Panc1 (cell line): ENCODE measurements around the gene TENT5C. TPM values are rescaled to one million over a fixed set of nuclear protein-coding genes. Genes with fewer than 3 reads are reported as not detected.

Experiments
- ATAC-seq: fragments of 200-7000 bp; cut with Tn5 transposase; 2 replicates; pipeline ENCODE4 v1.9.1; 2020; ENCODE audit warnings: mild to moderate bottlenecking, moderate library complexity
- BruUV-seq: library from RNA; stranded (reverse); fragments of 400-500 nt; replicated peaks from 2 replicates; lab custom pipeline; 2021; lab: Mats Ljungman, UMichigan
- CTCF ChIA-PET: fragments of 300-600 bp; sonication (Branson Sonifier 250); formaldehyde crosslinking; loops from one replicate; lab custom pipeline; 2022; ENCODE audit warnings: antibody characterized with exemption; lab: Charles Lee
- POLR2A ChIA-PET: fragments of 300-600 bp; sonication (Branson Sonifier 250); formaldehyde crosslinking; loops from one replicate; lab custom pipeline; 2022; ENCODE audit warnings: antibody characterized with exemption; lab: Charles Lee
- DNase-seq: peaks from one replicate; pipeline ENCODE4 v3.0.0-alpha.2; 2010; ENCODE audit warnings: low read depth, low spot score
- H3K27ac ChIP-seq: 2 replicates; pipeline ENCODE4 v1.5.1; 2011; ENCODE audit warnings: mild to moderate bottlenecking, low read length, inconsistent platforms
- H3K27me3 ChIP-seq: fragments of 200-500 bp; sonication (Bioruptor generic); 2 replicates; pipeline ENCODE4 v1.6.0; 2014; ENCODE audit warnings: low read length, inconsistent platforms; ENCODE audit not compliant: control insufficient read depth, insufficient read depth
- H3K36me3 ChIP-seq: fragments of 200-500 bp; sonication (Bioruptor generic); 2 replicates; pipeline ENCODE4 v1.5.1; 2014; ENCODE audit warnings: inconsistent platforms, mild to moderate bottlenecking, low read length, moderate library complexity; ENCODE audit not compliant: control insufficient read depth, insufficient read depth
- H3K4me1 ChIP-seq: 2 replicates; pipeline ENCODE4 v1.5.1; 2011; ENCODE audit warnings: inconsistent platforms, mild to moderate bottlenecking, low read length, moderate library complexity; ENCODE audit not compliant: control insufficient read depth, insufficient read depth
- H3K4me3 ChIP-seq, 2 experiments: 2 replicates each; pipeline ENCODE4 v1.5.1; 2011 to 2012; ENCODE audit warnings: low read depth in 2 of 2, low read length in 2 of 2, mild to moderate bottlenecking in 2 of 2, inconsistent platforms in 1 of 2, moderate library complexity in 1 of 2
- H3K9me3 ChIP-seq: fragments of 200-500 bp; sonication (Bioruptor generic); 2 replicates; pipeline ENCODE4 v1.5.1; 2014; ENCODE audit warnings: low read depth, mild to moderate bottlenecking, inconsistent platforms, low read length, moderate library complexity; ENCODE audit not compliant: control insufficient read depth, insufficient read depth
- POLR2AphosphoS5 ChIP-seq: IDR thresholded peaks from 2 replicates; pipeline ENCODE4 v1.6.1; 2012; ENCODE audit warnings: mild to moderate bottlenecking, low read depth, low read length, moderate library complexity
- SIN3A ChIP-seq: IDR thresholded peaks from 2 replicates; pipeline ENCODE4 v1.6.1; 2012; ENCODE audit warnings: low read depth, mild to moderate bottlenecking, low read length, moderate library complexity, borderline replicate concordance; ENCODE audit not compliant: insufficient read depth
- TCF7L2 ChIP-seq: IDR thresholded peaks from 2 replicates; pipeline ENCODE4 v1.6.1; 2011; ENCODE audit warnings: mild to moderate bottlenecking, low read depth, low read length, inconsistent platforms
- in situ Hi-C: cut with HindIII; loops from 2 replicates; pipeline ENCODE4 v1.10.0; 2016; ENCODE audit warnings: low sequenced_read_pairs, low pct_unique_long_range_greater_than_20kb
- intact Hi-C: fragments of 100-400 bp; cut with micrococcal nuclease; formaldehyde crosslinking; loops from one replicate; pipeline ENCODE4 v1.10.0; 2022; ENCODE audit not compliant: unreplicated experiment
- total RNA-seq: library from RNA; stranded (reverse); gene quantifications from one replicate; pipeline ENCODE4 v1.2.1, GENCODE V29; 2021; ENCODE audit not compliant: unreplicated experiment
- TF ChIP-seq, protein P1 (sequence below), 2 experiments: IDR thresholded peaks; 2 replicates each; pipeline ENCODE4 v1.6.1; 2011 to 2012; ENCODE audit warnings: low read depth in 2 of 2, control low read depth in 1 of 2, low read length in 1 of 2, mild to moderate bottlenecking in 1 of 2, moderate library complexity in 1 of 2; ENCODE audit not compliant: insufficient read depth in 1 of 2
- TF ChIP-seq, protein P2 (sequence below): fragments of 450-650 bp; IDR thresholded peaks from 2 replicates; pipeline ENCODE4 v1.5.1; 2017; ENCODE audit warnings: mild to moderate bottlenecking

The TENT5C gene
- total RNA-seq, 1 experiment from 2014 or later = 8.9 TPM

DNA sequence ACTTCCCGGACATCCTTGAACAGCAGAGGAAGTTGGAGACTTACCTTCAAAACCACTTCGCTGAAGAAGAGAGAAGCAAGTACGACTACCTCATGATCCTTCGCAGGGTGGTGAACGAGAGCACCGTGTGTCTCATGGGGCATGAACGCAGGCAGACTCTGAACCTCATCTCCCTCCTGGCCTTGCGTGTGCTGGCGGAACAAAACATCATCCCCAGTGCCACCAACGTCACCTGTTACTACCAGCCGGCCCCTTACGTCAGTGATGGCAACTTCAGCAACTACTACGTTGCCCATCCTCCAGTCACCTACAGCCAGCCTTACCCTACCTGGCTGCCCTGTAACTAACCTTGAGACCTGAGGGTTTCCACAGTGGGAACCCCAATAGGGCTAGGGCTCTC, 17.9 kb downstream of the TENT5C start:
- in situ Hi-C loops = no loop called here
- Histone ChIP-seq H3K4me3 (no peak overlapping the region), H3K36me3 (no peaks in the 10 kb centered on the region), H3K9me3 (no peaks in the 10 kb centered on the region), H3K4me1 (no peaks in the 10 kb centered on the region), H3K27ac (no peak overlapping the region), H3K27me3 (no peaks in the 10 kb centered on the region)
- no TSS peak for BruUV-seq
- POLR2A ChIA-PET = no interaction called here
- DNase-seq (no peak), ATAC-seq (no peak)
- CTCF ChIA-PET = no interaction called here
- TF ChIP-seq, protein P1, sequence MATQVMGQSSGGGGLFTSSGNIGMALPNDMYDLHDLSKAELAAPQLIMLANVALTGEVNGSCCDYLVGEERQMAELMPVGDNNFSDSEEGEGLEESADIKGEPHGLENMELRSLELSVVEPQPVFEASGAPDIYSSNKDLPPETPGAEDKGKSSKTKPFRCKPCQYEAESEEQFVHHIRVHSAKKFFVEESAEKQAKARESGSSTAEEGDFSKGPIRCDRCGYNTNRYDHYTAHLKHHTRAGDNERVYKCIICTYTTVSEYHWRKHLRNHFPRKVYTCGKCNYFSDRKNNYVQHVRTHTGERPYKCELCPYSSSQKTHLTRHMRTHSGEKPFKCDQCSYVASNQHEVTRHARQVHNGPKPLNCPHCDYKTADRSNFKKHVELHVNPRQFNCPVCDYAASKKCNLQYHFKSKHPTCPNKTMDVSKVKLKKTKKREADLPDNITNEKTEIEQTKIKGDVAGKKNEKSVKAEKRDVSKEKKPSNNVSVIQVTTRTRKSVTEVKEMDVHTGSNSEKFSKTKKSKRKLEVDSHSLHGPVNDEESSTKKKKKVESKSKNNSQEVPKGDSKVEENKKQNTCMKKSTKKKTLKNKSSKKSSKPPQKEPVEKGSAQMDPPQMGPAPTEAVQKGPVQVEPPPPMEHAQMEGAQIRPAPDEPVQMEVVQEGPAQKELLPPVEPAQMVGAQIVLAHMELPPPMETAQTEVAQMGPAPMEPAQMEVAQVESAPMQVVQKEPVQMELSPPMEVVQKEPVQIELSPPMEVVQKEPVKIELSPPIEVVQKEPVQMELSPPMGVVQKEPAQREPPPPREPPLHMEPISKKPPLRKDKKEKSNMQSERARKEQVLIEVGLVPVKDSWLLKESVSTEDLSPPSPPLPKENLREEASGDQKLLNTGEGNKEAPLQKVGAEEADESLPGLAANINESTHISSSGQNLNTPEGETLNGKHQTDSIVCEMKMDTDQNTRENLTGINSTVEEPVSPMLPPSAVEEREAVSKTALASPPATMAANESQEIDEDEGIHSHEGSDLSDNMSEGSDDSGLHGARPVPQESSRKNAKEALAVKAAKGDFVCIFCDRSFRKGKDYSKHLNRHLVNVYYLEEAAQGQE (IDR thresholded peaks at IDR 0.05; ENCODE audit: insufficient read depth in 1 of 2, low read depth in 2 of 2, low read length in 1 of 2) = no peak
- intact Hi-C loops = no loop called here

DNA sequence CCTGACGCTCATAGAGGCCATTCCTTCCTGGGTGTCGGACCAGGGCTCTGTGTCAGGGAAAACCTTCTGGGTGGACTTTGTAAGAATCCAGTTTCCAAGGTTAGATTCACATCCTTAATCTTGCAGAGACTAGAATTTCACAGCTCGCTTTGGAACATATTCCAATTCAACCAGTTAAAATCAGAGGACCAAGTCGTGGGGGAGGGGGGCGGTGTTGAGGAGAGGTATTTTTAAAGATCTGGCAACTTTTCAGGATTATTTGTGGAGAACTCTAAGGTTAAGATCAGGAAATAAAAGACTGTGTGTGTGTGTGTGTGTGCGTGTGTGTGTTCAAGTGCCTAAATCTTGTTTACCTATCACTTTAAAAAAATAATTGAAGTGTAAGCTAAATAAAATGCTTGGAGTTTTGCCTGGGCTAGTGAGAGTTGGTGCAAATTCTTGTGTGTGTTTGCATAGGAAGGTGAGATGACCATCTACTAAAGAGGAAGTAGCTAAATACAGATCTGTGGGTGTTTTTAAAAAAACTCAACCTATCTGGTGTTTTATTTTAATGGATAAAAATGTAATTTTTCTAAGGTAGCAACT, 21.8 kb downstream of the TENT5C start:
- Histone ChIP-seq H3K27ac (no peak overlapping the region), H3K4me3 (no peak overlapping the region), H3K27me3 (no peaks in the 10 kb centered on the region), H3K9me3 (no peaks in the 10 kb centered on the region), H3K4me1 (no peaks in the 10 kb centered on the region), H3K36me3 (no peaks in the 10 kb centered on the region)
- ChIA-PET POLR2A (no interaction called here), CTCF (interaction anchor here (0.8 kb wide), 1 partner anchor 11 kb away, joined by 3 read pairs; no protein-coding TSS in a partner anchor)
- ATAC-seq = no peak
- TF ChIP-seq POLR2AphosphoS5 (no peak), TCF7L2 (no peak), SIN3A (no peak)
- TF ChIP-seq, protein P1 (IDR thresholded peaks at IDR 0.05; ENCODE audit: insufficient read depth in 1 of 2, low read depth in 2 of 2, low read length in 1 of 2) = no peak
- TF ChIP-seq, protein P2, sequence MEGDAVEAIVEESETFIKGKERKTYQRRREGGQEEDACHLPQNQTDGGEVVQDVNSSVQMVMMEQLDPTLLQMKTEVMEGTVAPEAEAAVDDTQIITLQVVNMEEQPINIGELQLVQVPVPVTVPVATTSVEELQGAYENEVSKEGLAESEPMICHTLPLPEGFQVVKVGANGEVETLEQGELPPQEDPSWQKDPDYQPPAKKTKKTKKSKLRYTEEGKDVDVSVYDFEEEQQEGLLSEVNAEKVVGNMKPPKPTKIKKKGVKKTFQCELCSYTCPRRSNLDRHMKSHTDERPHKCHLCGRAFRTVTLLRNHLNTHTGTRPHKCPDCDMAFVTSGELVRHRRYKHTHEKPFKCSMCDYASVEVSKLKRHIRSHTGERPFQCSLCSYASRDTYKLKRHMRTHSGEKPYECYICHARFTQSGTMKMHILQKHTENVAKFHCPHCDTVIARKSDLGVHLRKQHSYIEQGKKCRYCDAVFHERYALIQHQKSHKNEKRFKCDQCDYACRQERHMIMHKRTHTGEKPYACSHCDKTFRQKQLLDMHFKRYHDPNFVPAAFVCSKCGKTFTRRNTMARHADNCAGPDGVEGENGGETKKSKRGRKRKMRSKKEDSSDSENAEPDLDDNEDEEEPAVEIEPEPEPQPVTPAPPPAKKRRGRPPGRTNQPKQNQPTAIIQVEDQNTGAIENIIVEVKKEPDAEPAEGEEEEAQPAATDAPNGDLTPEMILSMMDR = no peak
- intact Hi-C loops (no loop called here), in situ Hi-C loops (no loop called here)
- no peak for DNase-seq
- BruUV-seq = no TSS peak
